Mesothelial cell of epicardium (in vitro differentiated cells): ENCODE data around the gene IMPA2. TPM values are rescaled to one million over a fixed set of nuclear protein-coding genes. Genes with fewer than 3 reads are reported as not detected.
"Not testable (repeated sequence)": the region's sequence is repeated elsewhere in the genome, so short reads cannot be mapped to it uniquely, and the experiment has no call there.

Source experiments
- DNase-seq, 2 experiments: peaks; one replicate each; pipeline ENCODE4 v3.0.0; 2021; ENCODE audit warnings: low spot score in 2 of 2; ENCODE audit not compliant: unreplicated experiment in 2 of 2
- H3K27ac Mint-ChIP-seq: 2 replicates; pipeline ENCODE4 v1.8.0; 2021; ENCODE audit warnings: mixed read lengths
- H3K27me3 Mint-ChIP-seq: 2 replicates; pipeline ENCODE4 v1.8.0; 2021; ENCODE audit warnings: low read depth, mixed read lengths
- H3K36me3 Mint-ChIP-seq: 2 replicates; pipeline ENCODE4 v1.8.0; 2021; ENCODE audit warnings: mixed read lengths
- H3K4me1 Mint-ChIP-seq: 2 replicates; pipeline ENCODE4 v1.8.0; 2021; ENCODE audit warnings: mixed read lengths
- H3K4me3 Mint-ChIP-seq: 2 replicates; pipeline ENCODE4 v1.8.0; 2021; ENCODE audit warnings: mild to moderate bottlenecking, moderate library complexity, mixed read lengths
- H3K9me3 Mint-ChIP-seq: 2 replicates; pipeline ENCODE4 v1.8.0; 2021; ENCODE audit warnings: mixed read lengths
- total RNA-seq: library from RNA; stranded (reverse); gene quantifications from 3 replicates; pipeline ENCODE4 v1.2.1, GENCODE V29; 2021
- TF ChIP-seq, protein P1 (sequence below): fragments of 200-600 bp; sonication (generic); IDR thresholded peaks from one replicate; pipeline ENCODE4 v1.5.0; 2021; ENCODE audit warnings: antibody characterized with exemption; ENCODE audit not compliant: unreplicated experiment

IMPA2 gene
- total RNA-seq, 1 donor from 2014 or later = 30.6 TPM

DNA sequence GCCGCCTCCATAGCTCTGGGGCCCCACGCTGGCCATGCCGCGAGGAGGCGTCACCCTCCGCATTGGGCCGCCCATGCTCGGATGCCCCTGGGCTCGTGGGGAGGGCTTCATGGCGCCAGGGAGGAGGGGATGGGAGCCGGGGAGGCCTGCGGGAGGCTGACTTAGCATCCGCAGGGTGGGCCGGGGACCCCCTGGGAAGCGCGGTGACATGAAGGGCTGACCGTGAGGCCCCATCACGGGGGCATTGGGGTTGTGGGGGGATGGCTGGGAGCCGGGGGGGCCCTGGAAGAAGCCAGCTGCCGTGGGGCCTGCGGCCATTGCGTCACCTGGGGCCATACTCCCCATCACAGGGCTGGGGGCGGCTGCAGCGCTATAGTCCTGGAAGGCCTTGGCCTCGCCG is 86.4 kb downstream of the IMPA2 start:
- peaks cover 2% of the 10 kb centered on the region for H3K4me1 Mint-ChIP-seq
- H3K36me3 Mint-ChIP-seq = no peaks in the 10 kb centered on the region
- no peaks in the 10 kb centered on the region for H3K9me3 Mint-ChIP-seq
- no peak overlapping the region for H3K4me3 Mint-ChIP-seq
- TF ChIP-seq, protein P1, sequence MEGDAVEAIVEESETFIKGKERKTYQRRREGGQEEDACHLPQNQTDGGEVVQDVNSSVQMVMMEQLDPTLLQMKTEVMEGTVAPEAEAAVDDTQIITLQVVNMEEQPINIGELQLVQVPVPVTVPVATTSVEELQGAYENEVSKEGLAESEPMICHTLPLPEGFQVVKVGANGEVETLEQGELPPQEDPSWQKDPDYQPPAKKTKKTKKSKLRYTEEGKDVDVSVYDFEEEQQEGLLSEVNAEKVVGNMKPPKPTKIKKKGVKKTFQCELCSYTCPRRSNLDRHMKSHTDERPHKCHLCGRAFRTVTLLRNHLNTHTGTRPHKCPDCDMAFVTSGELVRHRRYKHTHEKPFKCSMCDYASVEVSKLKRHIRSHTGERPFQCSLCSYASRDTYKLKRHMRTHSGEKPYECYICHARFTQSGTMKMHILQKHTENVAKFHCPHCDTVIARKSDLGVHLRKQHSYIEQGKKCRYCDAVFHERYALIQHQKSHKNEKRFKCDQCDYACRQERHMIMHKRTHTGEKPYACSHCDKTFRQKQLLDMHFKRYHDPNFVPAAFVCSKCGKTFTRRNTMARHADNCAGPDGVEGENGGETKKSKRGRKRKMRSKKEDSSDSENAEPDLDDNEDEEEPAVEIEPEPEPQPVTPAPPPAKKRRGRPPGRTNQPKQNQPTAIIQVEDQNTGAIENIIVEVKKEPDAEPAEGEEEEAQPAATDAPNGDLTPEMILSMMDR = no peak
- no peak for DNase-seq
- peaks cover 2% of the 10 kb centered on the region for H3K27me3 Mint-ChIP-seq
- no peak overlapping the region for H3K27ac Mint-ChIP-seq

DNA sequence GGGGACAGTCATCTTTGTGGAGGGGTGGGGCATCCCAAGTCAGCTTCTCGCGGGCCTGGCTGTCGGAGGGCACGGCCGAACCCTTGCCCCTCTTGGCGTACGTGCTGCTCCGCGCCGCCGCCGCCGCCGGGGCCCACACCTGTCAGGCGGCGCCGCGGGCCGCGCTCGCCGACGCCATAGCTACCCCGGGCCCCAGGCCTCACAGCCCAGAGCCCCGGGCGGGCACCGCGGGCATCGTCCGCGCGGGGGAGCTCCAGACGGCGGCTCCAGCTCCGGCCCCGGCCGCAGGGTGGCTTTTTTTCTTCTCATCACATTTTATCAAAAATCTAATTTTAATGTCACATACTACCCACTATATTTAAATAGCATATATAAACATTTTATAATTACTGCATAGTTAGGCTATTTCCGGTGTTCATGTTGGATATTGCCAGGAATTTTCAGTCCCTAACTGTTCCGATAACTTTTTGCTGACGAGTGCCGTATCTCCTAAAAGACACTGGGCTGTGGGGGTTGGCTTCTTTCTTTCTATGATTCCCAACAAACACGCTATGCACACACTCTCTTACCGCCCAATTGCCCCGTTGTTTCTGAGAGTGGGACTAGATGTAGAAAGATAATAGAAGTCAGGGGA is 87.1 kb downstream of the IMPA2 start:
- not testable (repeated sequence) for H3K4me3 Mint-ChIP-seq, H3K9me3 Mint-ChIP-seq, H3K4me1 Mint-ChIP-seq, DNase-seq, H3K27ac Mint-ChIP-seq, H3K36me3 Mint-ChIP-seq, H3K27me3 Mint-ChIP-seq

DNA sequence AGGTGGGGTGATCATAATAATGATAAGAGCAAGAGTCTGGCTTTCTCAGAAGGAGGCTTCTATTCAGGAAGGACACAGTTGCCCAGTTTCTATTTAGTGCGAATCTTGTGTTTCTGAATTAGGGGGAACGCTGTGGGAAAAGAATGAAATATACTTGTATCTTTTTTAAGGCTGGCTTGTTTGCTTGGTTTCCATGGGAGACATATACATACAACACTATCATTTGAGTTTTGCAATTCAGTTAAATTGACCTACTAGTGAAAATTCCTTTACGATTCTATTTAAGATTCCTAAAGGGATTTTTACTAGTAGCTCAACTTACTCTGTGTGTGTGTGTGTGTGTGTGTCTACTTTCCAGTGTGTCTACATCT is 87.6 kb downstream of the IMPA2 start:
- Mint-ChIP-seq H3K4me3 (no peak overlapping the region), H3K4me1 (peaks cover 7% of the 10 kb centered on the region), H3K27me3 (peaks cover 2% of the 10 kb centered on the region), H3K27ac (no peak overlapping the region), H3K9me3 (no peaks in the 10 kb centered on the region), H3K36me3 (no peaks in the 10 kb centered on the region)
- no peak for DNase-seq
- TF ChIP-seq, protein P1 = no peak

DNA sequence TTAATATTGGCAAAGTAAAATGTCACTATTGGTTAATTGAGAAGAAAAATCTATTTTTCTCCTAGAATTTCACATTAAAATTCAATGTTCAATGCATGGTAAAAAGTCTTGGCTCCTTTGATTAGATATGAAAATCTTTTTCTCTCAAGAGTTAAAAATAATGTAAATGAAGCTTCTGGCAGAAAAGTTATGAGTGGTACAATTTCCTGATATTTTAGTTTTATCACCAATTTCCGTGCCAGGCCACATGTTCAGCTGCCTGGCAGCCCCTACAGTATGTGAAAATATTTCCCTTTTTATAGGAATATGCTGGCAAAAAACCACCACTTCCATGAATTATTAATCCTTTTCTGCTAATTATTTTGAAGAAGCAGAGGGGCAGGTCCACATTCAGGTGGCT is 89.8 kb downstream of the IMPA2 start:
- peaks cover 12% of the 10 kb centered on the region for H3K4me1 Mint-ChIP-seq
- DNase-seq, H3K4me3 Mint-ChIP-seq, H3K27ac Mint-ChIP-seq, H3K9me3 Mint-ChIP-seq, H3K27me3 Mint-ChIP-seq, H3K36me3 Mint-ChIP-seq: not testable (repeated sequence)

DNA sequence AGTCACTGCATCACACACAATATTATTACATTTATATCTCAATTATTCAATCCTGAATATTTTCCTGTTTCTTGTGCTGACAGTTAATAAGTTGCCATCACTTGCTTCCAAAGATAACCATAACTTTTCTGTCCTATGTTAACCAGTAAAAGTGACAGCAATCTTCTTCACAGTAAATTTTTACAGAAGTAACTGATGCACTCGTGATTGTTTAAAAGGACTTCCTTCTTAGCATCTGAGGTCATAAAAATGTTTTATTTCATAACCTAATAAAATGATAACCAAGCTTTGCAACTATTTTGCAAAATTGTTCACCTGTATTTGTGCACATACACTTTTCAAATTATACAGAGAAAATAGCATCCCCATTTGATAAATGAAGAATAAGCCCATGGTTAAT is 91.7 kb downstream of the IMPA2 start:
- no peak overlapping the region for H3K27ac Mint-ChIP-seq
- no peaks in the 10 kb centered on the region for H3K9me3 Mint-ChIP-seq
- H3K27me3 Mint-ChIP-seq = peaks cover 2% of the 10 kb centered on the region
- DNase-seq = no peak
- TF ChIP-seq, protein P1 = no peak
- no peaks in the 10 kb centered on the region for H3K36me3 Mint-ChIP-seq
- H3K4me3 Mint-ChIP-seq = no peak overlapping the region
- H3K4me1 Mint-ChIP-seq = peaks cover 16% of the 10 kb centered on the region

DNA sequence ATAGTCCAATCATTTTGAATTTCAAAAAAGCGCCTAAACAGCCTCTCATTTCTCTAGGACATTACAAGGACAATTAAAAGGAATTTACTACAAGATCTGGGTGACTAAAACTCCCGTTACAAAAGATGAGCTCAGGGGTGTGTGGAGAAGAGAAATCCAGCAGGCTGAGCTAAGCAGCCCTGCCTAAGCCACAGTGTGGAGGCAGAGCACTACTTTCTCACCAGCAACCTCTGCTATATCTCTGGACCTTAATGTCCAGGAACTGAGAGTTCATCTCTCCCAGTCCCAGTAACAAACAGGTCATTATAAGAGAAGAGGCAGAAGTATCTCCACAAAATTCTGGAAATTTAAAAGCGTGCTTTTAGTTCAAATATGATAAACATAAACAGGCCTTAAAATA is 93.4 kb downstream of the IMPA2 start:
- peak overlapping the region; percentile 37 for H3K4me3 Mint-ChIP-seq
- TF ChIP-seq, protein P1 = no peak
- DNase-seq = no peak
- no peaks in the 10 kb centered on the region for H3K36me3 Mint-ChIP-seq
- H3K27ac Mint-ChIP-seq = no peak overlapping the region
- H3K27me3 Mint-ChIP-seq = peaks cover 2% of the 10 kb centered on the region
- peaks cover 23% of the 10 kb centered on the region for H3K4me1 Mint-ChIP-seq
- H3K9me3 Mint-ChIP-seq = no peaks in the 10 kb centered on the region
